ENCODE data around the gene IGF2.
"Not testable (repeated sequence)": the region's sequence is repeated elsewhere in the genome, so short reads cannot be mapped to it uniquely, and the experiment has no call there.

The IGF2 gene

GRCh38 chr11:2136209-2136951, 2.8 kb downstream of the IGF2 start:
- no peak for DNase-seq (ENCODE audit: low spot score)

GRCh38 chr11:2135648-2136201, 3.5 kb downstream of the IGF2 start:
- no peak for DNase-seq (ENCODE audit: low spot score)

- DNase-seq (ENCODE audit: low spot score), result no peak
Observed at GRCh38 chr11:2135018-2135569, 4.1 kb downstream of the IGF2 start.

GRCh38 chr11:2134022-2135010, 4.9 kb downstream of the IGF2 start:
- DNase-seq (ENCODE audit: low spot score), result no peak

- no peak for DNase-seq (ENCODE audit: low spot score)
Observed at GRCh38 chr11:2133241-2134021, 5.8 kb downstream of the IGF2 start.

GRCh38 chr11:2132874-2133240, 6.3 kb downstream of the IGF2 start:
- DNase-seq (ENCODE audit: low spot score), result no peak

GRCh38 chr11:2132246-2132645, 6.9 kb downstream of the IGF2 start:
- DNase-seq (ENCODE audit: low spot score), result no peak

- DNase-seq (ENCODE audit: low spot score), result no peak
Observed at GRCh38 chr11:2131371-2132236, 7.6 kb downstream of the IGF2 start.

GRCh38 chr11:2130881-2131352, 8.3 kb downstream of the IGF2 start:
- no peak for DNase-seq (ENCODE audit: low spot score)

GRCh38 chr11:2129699-2130366, 9.4 kb downstream of the IGF2 start:
- no peak for DNase-seq (ENCODE audit: low spot score)

GRCh38 chr11:2129308-2129698, 9.9 kb downstream of the IGF2 start:
- DNase-seq (ENCODE audit: low spot score), result no peak

- DNase-seq (ENCODE audit: low spot score), result no peak
Observed at GRCh38 chr11:2128511-2129307, 10.5 kb downstream of the IGF2 start.

- DNase-seq (ENCODE audit: low spot score), result no peak
Observed at GRCh38 chr11:2128130-2128510, 11.1 kb downstream of the IGF2 start.

- DNase-seq (ENCODE audit: low spot score), result no peak
Observed at GRCh38 chr11:2127482-2128129, 11.6 kb downstream of the IGF2 start.

- DNase-seq (ENCODE audit: low spot score), result no peak
Observed at GRCh38 chr11:2126520-2127085, 12.6 kb downstream of the IGF2 start.

- DNase-seq (ENCODE audit: low spot score), result not testable (repeated sequence)
Observed at GRCh38 chr11:2124736-2125484, 14.3 kb downstream of the IGF2 start.

GRCh38 chr11:2123628-2123960, 15.6 kb downstream of the IGF2 start:
- no peak for DNase-seq (ENCODE audit: low spot score)
